B cell (primary cell): ENCODE results near the gene LBX2.

Experiments used
- EZH2 ChIP-seq: IDR thresholded peaks from 2 replicates; pipeline ENCODE4 v1.6.1; 2012; ENCODE audit warnings: borderline replicate concordance, low read depth, mild to moderate bottlenecking, moderate library complexity, low read length; ENCODE audit not compliant: insufficient read depth, poor library complexity, severe bottlenecking
- TF ChIP-seq, protein P1 (sequence below): fragments of 200-600 bp; IDR thresholded peaks from one replicate; pipeline ENCODE4 v1.8.0; 2022; ENCODE audit warnings: antibody characterized with exemption, mild to moderate bottlenecking

DNA sequence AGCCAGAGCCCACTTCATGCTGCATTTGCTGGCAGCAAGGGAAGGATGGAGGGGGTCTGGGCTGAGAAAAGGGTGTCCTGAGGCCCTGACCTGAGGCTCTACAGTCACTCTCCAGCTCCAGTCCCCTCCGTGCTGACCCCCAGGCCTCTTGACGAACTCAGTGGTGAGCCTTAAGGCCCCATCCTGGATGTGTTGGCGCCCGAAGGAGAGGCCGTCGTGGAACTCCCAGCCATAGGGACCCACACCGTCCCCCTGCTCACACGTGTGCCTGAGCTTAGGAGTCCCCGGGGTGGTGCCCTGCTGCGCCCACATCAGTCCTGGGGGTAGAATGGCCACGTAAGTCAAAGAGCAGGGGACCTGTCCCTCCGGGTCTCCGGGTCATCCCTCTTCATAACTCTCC is 35.0 kb downstream of the LBX2 start:
- TF ChIP-seq EZH2: no peak
- TF ChIP-seq, protein P1, sequence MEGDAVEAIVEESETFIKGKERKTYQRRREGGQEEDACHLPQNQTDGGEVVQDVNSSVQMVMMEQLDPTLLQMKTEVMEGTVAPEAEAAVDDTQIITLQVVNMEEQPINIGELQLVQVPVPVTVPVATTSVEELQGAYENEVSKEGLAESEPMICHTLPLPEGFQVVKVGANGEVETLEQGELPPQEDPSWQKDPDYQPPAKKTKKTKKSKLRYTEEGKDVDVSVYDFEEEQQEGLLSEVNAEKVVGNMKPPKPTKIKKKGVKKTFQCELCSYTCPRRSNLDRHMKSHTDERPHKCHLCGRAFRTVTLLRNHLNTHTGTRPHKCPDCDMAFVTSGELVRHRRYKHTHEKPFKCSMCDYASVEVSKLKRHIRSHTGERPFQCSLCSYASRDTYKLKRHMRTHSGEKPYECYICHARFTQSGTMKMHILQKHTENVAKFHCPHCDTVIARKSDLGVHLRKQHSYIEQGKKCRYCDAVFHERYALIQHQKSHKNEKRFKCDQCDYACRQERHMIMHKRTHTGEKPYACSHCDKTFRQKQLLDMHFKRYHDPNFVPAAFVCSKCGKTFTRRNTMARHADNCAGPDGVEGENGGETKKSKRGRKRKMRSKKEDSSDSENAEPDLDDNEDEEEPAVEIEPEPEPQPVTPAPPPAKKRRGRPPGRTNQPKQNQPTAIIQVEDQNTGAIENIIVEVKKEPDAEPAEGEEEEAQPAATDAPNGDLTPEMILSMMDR: no peak
